Kidney epithelial cell (primary cell): ENCODE data around the gene DSCAM. TPM values are rescaled to one million over a fixed set of nuclear protein-coding genes. Genes with fewer than 3 reads are reported as not detected.

ENCODE experiments used
- DNase-seq: peaks from one replicate; pipeline ENCODE4 v3.0.0-alpha.2; 2010; ENCODE audit warnings: low read depth
- H3K27me3 ChIP-seq: 2 replicates; pipeline ENCODE4 v1.6.0; 2011; ENCODE audit warnings: low read length; ENCODE audit not compliant: control insufficient read depth, insufficient read depth
- H3K36me3 ChIP-seq: 2 replicates; pipeline ENCODE4 v1.5.1; 2011; ENCODE audit warnings: low read length; ENCODE audit not compliant: control insufficient read depth, insufficient read depth
- H3K4me3 ChIP-seq: 2 replicates; pipeline ENCODE4 v1.5.1; 2011; ENCODE audit warnings: low read depth, mild to moderate bottlenecking, control low read depth, low read length
- CTCF ChIP-seq: IDR thresholded peaks from 2 replicates; pipeline ENCODE4 v1.5.1; 2011; ENCODE audit warnings: mild to moderate bottlenecking, moderate library complexity, low read length, control low read depth, inconsistent platforms; ENCODE audit not compliant: insufficient read depth, poor library complexity, severe bottlenecking
- total RNA-seq: library from RNA; depleted of rRNA; stranded (reverse); fragments of >200 nt; gene quantifications from 2 replicates; pipeline ENCODE4 v1.2.3, GENCODE V29; 2015

The DSCAM gene
- total RNA-seq, 1 donor from 2014 or later: 0.21 TPM

- no peak for DNase-seq
- no peak overlapping the region for H3K4me3 ChIP-seq
- H3K27me3 ChIP-seq: no peaks in the 10 kb centered on the region
- no peak for TF ChIP-seq CTCF
- H3K36me3 ChIP-seq: no peaks in the 10 kb centered on the region
These were observed 589.6 kb downstream of the DSCAM start for GRCh38 chr21:40257342-40257741.

GRCh38 chr21:40255518-40256444 lies 591.2 kb downstream of the DSCAM start:
- TF ChIP-seq CTCF: no peak
- no peak for DNase-seq
- Histone ChIP-seq H3K27me3 (no peaks in the 10 kb centered on the region), H3K36me3 (no peaks in the 10 kb centered on the region), H3K4me3 (no peak overlapping the region)

- Histone ChIP-seq H3K4me3 (no peak overlapping the region), H3K27me3 (no peaks in the 10 kb centered on the region), H3K36me3 (no peaks in the 10 kb centered on the region)
- DNase-seq: peak; percentile 19
- TF ChIP-seq CTCF: no peak
These were observed 592.2 kb downstream of the DSCAM start for GRCh38 chr21:40254540-40255465.

- DNase-seq: no peak
These were observed 593.8 kb downstream of the DSCAM start for GRCh38 chr21:40253112-40253511.

More at GRCh38 chr21:40253112-40253511, 593.8 kb downstream of the DSCAM start:
- Histone ChIP-seq H3K4me3 (no peak overlapping the region), H3K36me3 (no peaks in the 10 kb centered on the region), H3K27me3 (no peaks in the 10 kb centered on the region)
- TF ChIP-seq CTCF: no peak
